Astrocyte (in vitro differentiated cells and primary cell): ENCODE measurements around the gene DCBLD2.

ENCODE experiments used
- CTCF ChIP-seq: IDR thresholded peaks from 2 replicates; pipeline ENCODE4 v1.5.1; 2011; ENCODE audit warnings: low read depth, mild to moderate bottlenecking, inconsistent platforms, low read length, moderate library complexity; ENCODE audit not compliant: insufficient read depth
- EZH2 ChIP-seq: IDR thresholded peaks from 2 replicates; pipeline ENCODE4 v1.6.1; 2012; ENCODE audit warnings: mild to moderate bottlenecking, low read length, inconsistent platforms; ENCODE audit not compliant: insufficient read depth

GRCh38 chr3:98761643-98762229 lies 139.8 kb downstream of the DCBLD2 start:
- TF ChIP-seq CTCF: no peak
- no peak for TF ChIP-seq EZH2
